GM12873 (cell line): ENCODE measurements around the gene PHACTR1.

Source experiments
- CTCF ChIP-seq: IDR thresholded peaks from 2 replicates; pipeline ENCODE4 v1.5.1; 2012; ENCODE audit warnings: low read depth, mild to moderate bottlenecking, moderate library complexity, low read length, control low read depth; ENCODE audit not compliant: insufficient read depth; ENCODE audit errors: missing control alignments

The PHACTR1 gene

GRCh38 chr6:13238640-13239216, 522.2 kb downstream of the PHACTR1 start:
- TF ChIP-seq CTCF = no peak

GRCh38 chr6:13239530-13240455, 523.2 kb downstream of the PHACTR1 start:
- no peak for TF ChIP-seq CTCF

- no peak for TF ChIP-seq CTCF
These were observed 524.8 kb downstream of the PHACTR1 start for GRCh38 chr6:13241364-13241763.

GRCh38 chr6:13242178-13242577, 525.6 kb downstream of the PHACTR1 start:
- TF ChIP-seq CTCF = no peak

GRCh38 chr6:13242590-13242989, 526.0 kb downstream of the PHACTR1 start:
- TF ChIP-seq CTCF = no peak

GRCh38 chr6:13243033-13243432, 526.5 kb downstream of the PHACTR1 start:
- TF ChIP-seq CTCF = no peak

GRCh38 chr6:13247627-13248026, 531.1 kb downstream of the PHACTR1 start:
- no peak for TF ChIP-seq CTCF
